CD4-positive, alpha-beta T cell (primary cell): ENCODE measurements around the gene NR1I3. TPM values are rescaled to one million over a fixed set of nuclear protein-coding genes. Genes with fewer than 3 reads are reported as not detected.
"Not testable (repeated sequence)": the region's sequence is repeated elsewhere in the genome, so short reads cannot be mapped to it uniquely, and the experiment has no call there.

Experiments
- ATAC-seq: fragments of 200-7000 bp; cut with Tn5 transposase; one replicate; pipeline ENCODE4 v1.10.0; 2022; ENCODE audit warnings: mild to moderate bottlenecking; ENCODE audit not compliant: poor library complexity
- CTCF ChIA-PET: fragments of 350-600 bp; sonication (Branson Sonifier 250); formaldehyde crosslinking; loops from one replicate; lab custom pipeline; 2021; ENCODE audit warnings: antibody characterized with exemption, inconsistent platforms; lab: Charles Lee
- POLR2A ChIA-PET: fragments of 350-600 bp; sonication (Branson Sonifier 250); formaldehyde crosslinking; loops from one replicate; lab custom pipeline; 2021; ENCODE audit warnings: antibody characterized with exemption, inconsistent platforms; lab: Charles Lee
- DNase-seq, 14 experiments: peaks; one replicate each; pipeline ENCODE4 v3.0.0-alpha.2; 2013 to 2020; ENCODE audit warnings: mixed read lengths in 2 of 14
- H3K27ac ChIP-seq, 2 donors: one replicate each; pipeline versions ENCODE4 v1.5.1 to v1.7.0; 2013; ENCODE audit warnings: low read length in 2 of 2, low read depth in 1 of 2, mild to moderate bottlenecking in 1 of 2
- H3K27me3 ChIP-seq, 2 experiments: 1 replicate in 1 of 2; 2 replicates in 1 of 2; pipeline versions ENCODE4 v1.6.1 to v1.7.0; 2013; ENCODE audit warnings: low read length in 2 of 2, control low read depth in 1 of 2, mild to moderate bottlenecking in 1 of 2, moderate library complexity in 1 of 2; ENCODE audit not compliant: insufficient read depth in 2 of 2, control insufficient read depth in 1 of 2
- H3K36me3 ChIP-seq: one replicate; pipeline ENCODE4 v1.6.1; 2013; ENCODE audit warnings: low read length, control low read depth; ENCODE audit not compliant: insufficient read depth
- H3K4me1 ChIP-seq: one replicate; pipeline ENCODE4 v1.6.1; 2013; ENCODE audit warnings: low read length, control low read depth; ENCODE audit not compliant: insufficient read depth
- H3K4me3 ChIP-seq: one replicate; pipeline ENCODE4 v1.5.1; 2013; ENCODE audit warnings: mild to moderate bottlenecking, low read length, moderate library complexity
- H3K9me3 ChIP-seq, 2 experiments: 1 replicate in 1 of 2; 2 replicates in 1 of 2; pipeline versions ENCODE4 v1.6.1 to v1.7.0; 2013; ENCODE audit warnings: low read length in 2 of 2, mild to moderate bottlenecking in 2 of 2, control low read depth in 1 of 2, moderate library complexity in 1 of 2; ENCODE audit not compliant: control insufficient read depth in 1 of 2, insufficient read depth in 1 of 2
- H3K27ac Mint-ChIP-seq: one replicate; pipeline ENCODE4 v1.8.0; 2020; ENCODE audit warnings: mixed read lengths
- H3K27me3 Mint-ChIP-seq: one replicate; pipeline ENCODE4 v1.8.0; 2021; ENCODE audit warnings: mixed read lengths
- H3K36me3 Mint-ChIP-seq: one replicate; pipeline ENCODE4 v1.8.0; 2021; ENCODE audit warnings: low read depth, mixed read lengths
- H3K4me1 Mint-ChIP-seq: one replicate; pipeline ENCODE4 v1.8.0; 2021; ENCODE audit warnings: low read depth, mixed read lengths
- H3K4me3 Mint-ChIP-seq: one replicate; pipeline ENCODE4 v1.8.0; 2020; ENCODE audit warnings: mild to moderate bottlenecking, mixed read lengths
- H3K9me3 Mint-ChIP-seq: one replicate; pipeline ENCODE4 v1.8.0; 2020; ENCODE audit warnings: mixed read lengths
- CTCF ChIP-seq: fragments of 200-600 bp; IDR thresholded peaks from one replicate; pipeline ENCODE4 v1.8.0; 2022; ENCODE audit warnings: antibody characterized with exemption, mild to moderate bottlenecking
- intact Hi-C, 2 experiments: fragments of 100-400 bp; cut with DNase I in 1 of 2; cut with micrococcal nuclease in 1 of 2; formaldehyde crosslinking; loops; one replicate each; pipeline versions ENCODE4 v1.15.1 to v1.9.0; 2023 to 2025; cut with DNase I, micrococcal nuclease
- total RNA-seq, 174 experiments: library from RNA in 2 of 174; stranded (reverse) in 2 of 174; gene quantifications; one replicate each; pipeline ENCODE4 v1.2.3 and lab custom pipeline; 2021 to 2026

The NR1I3 gene
- total RNA-seq, 2 experiments from 2014 or later: not detected

- H3K4me3 ChIP-seq: peak overlapping the region; percentile 84
- ChIA-PET CTCF (interaction anchor here (0.6 to 3.3 kb wide), 25 partner anchors 7 to 180 kb away, joined by 3 to 43 read pairs (median 5); partner anchors contain the start of genes B4GALT3, NDUFS2, PPOX and SDHC), POLR2A (interaction anchor here (0.6 to 3.5 kb wide), 30 partner anchors 10 to 500 kb away, joined by 3 to 95 read pairs (median 8); partner anchors contain the start of genes ARHGAP30, B4GALT3, DEDD and FCER1G)
- H3K4me1 ChIP-seq: peaks cover 34% of the 10 kb centered on the region
- Mint-ChIP-seq H3K4me1 (peaks cover 39% of the 10 kb centered on the region), H3K27me3 (no peaks in the 10 kb centered on the region), H3K36me3 (peaks cover 29% of the 10 kb centered on the region), H3K27ac (peak overlapping the region; percentile 83), H3K9me3 (no peaks in the 10 kb centered on the region), H3K4me3 (peak overlapping the region; percentile 98)
- peaks cover 23% of the 10 kb centered on the region for H3K36me3 ChIP-seq
- intact Hi-C loops: loop anchor here (2.0 to 10.0 kb wide), 3 partner anchors 24 to 518 kb away; partner anchors contain the start of genes DUSP12 (in 2 of the 2) and NDUFS2 (in 1 of the 2)
- TF ChIP-seq CTCF: no peak
- no peaks in the 10 kb centered on the region for H3K9me3 ChIP-seq
- DNase-seq (peak in 2 of 14 experiments; percentile 34 to 36), ATAC-seq (no peak)
- H3K27me3 ChIP-seq: no peaks in the 10 kb centered on the region
- no peak overlapping the region for H3K27ac ChIP-seq
Measured at GRCh38 chr1:161226320-161226711, 11.7 kb downstream of the NR1I3 start.

- H3K36me3 Mint-ChIP-seq: peaks cover 27% of the 10 kb centered on the region
- no peaks in the 10 kb centered on the region for H3K27me3 Mint-ChIP-seq
- intact Hi-C loops: loop anchor here (1.0 to 10.0 kb wide), 5 partner anchors 15 to 519 kb away; partner anchors contain the start of genes DUSP12 (in 2 of the 2) and NDUFS2 (in 1 of the 2)
- H3K9me3 Mint-ChIP-seq: no peaks in the 10 kb centered on the region
- peak within 1 kb of the TSS; percentile 98 for H3K4me3 Mint-ChIP-seq
- peak within 1 kb of the TSS; percentile 84 for H3K4me3 ChIP-seq
- peak within 1 kb of the TSS; percentile 5 to 52 for H3K27ac ChIP-seq
- H3K27ac Mint-ChIP-seq: peak within 1 kb of the TSS; percentile 83
- ChIA-PET CTCF (interaction anchor here (0.6 to 3.3 kb wide), 29 partner anchors 10 to 180 kb away, joined by 3 to 43 read pairs (median 4); partner anchors contain the start of genes B4GALT3, CFAP126, NDUFS2 and NR1I3), POLR2A (interaction anchor here (0.6 to 3.5 kb wide), 34 partner anchors 10 to 501 kb away, joined by 3 to 95 read pairs (median 6); partner anchors contain the start of genes ARHGAP30, B4GALT3, DEDD and FCER1G)
- H3K27me3 ChIP-seq: no peaks in the 10 kb centered on the region
- no peaks in the 10 kb centered on the region for H3K9me3 ChIP-seq
- DNase-seq (peak; percentile 74 to 98 (median 82)), ATAC-seq (peak; percentile 95)
- H3K36me3 ChIP-seq: peaks cover 23% of the 10 kb centered on the region
- TF ChIP-seq CTCF: peak; percentile 59
- peaks cover 34% of the 10 kb centered on the region for H3K4me1 ChIP-seq
- H3K4me1 Mint-ChIP-seq: peaks cover 39% of the 10 kb centered on the region
Measured at GRCh38 chr1:161225534-161226319, 12.3 kb downstream of the NR1I3 start, which contains the start of gene TOMM40L. TSS of gene TOMM40L (plus strand) at chr1:161226060. CDS start at chr1:161226490, 430 bp downstream.

DNA sequence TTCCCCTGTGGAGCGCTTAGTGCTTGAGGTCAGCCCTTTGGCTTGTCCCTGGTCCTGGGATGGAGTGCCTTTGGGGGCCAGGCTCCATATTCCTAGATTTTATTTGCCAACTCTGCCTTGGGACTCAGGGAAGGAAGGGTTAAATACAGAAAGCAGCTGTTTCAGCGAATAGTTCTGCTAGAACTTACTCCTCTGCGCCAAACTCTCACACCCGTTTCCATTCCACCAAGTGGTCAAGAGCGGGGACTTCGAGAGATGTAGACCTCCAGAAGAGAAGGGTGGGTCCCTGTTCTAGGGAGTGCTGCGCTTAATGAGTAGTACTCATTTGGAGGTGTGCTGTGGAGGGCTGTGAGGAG is 12.8 kb downstream of the NR1I3 start:
- H3K4me1 ChIP-seq: peaks cover 34% of the 10 kb centered on the region
- DNase-seq: no peak
- TF ChIP-seq CTCF: no peak
- H3K9me3 ChIP-seq: no peaks in the 10 kb centered on the region
- Mint-ChIP-seq H3K9me3 (no peaks in the 10 kb centered on the region), H3K27me3 (no peaks in the 10 kb centered on the region), H3K36me3 (peaks cover 21% of the 10 kb centered on the region), H3K4me1 (peaks cover 40% of the 10 kb centered on the region), H3K4me3 (peak overlapping the region; percentile 98), H3K27ac (peak overlapping the region; percentile 83)
- H3K27me3 ChIP-seq: no peaks in the 10 kb centered on the region
- H3K27ac ChIP-seq: peak overlapping the region; percentile 5 to 52
- ChIA-PET POLR2A (interaction anchor here (0.6 to 3.5 kb wide), 31 partner anchors 9 to 502 kb away, joined by 3 to 95 read pairs (median 8); partner anchors contain the start of genes ARHGAP30, B4GALT3, DEDD and FCER1G), CTCF (interaction anchor here (0.6 to 3.3 kb wide), 25 partner anchors 9 to 179 kb away, joined by 3 to 43 read pairs (median 4); partner anchors contain the start of genes CFAP126, NDUFS2, NR1I3 and PPOX)
- H3K4me3 ChIP-seq: no peak overlapping the region
- H3K36me3 ChIP-seq: peaks cover 22% of the 10 kb centered on the region
- intact Hi-C loops: loop anchor here (1.0 to 10.0 kb wide), 3 partner anchors 15 to 520 kb away; partner anchors contain the start of gene DUSP12 (in 2 of the 2)
- no peak for ATAC-seq

- not testable (repeated sequence) for H3K9me3 Mint-ChIP-seq, H3K9me3 ChIP-seq, H3K27ac Mint-ChIP-seq, ATAC-seq, H3K4me3 ChIP-seq, H3K27me3 ChIP-seq, H3K27me3 Mint-ChIP-seq, DNase-seq, H3K27ac ChIP-seq, H3K4me3 Mint-ChIP-seq
- POLR2A ChIA-PET: interaction anchor here (1.5 to 3.5 kb wide), 9 partner anchors 9 to 92 kb away, joined by 3 to 33 read pairs (median 20); partner anchors contain the start of genes DEDD, FCER1G, NDUFS2 and PPOX
- Mint-ChIP-seq H3K4me1 (peaks cover 44% of the 10 kb centered on the region), H3K36me3 (peaks cover 20% of the 10 kb centered on the region)
- Histone ChIP-seq H3K36me3 (peaks cover 17% of the 10 kb centered on the region), H3K4me1 (peaks cover 36% of the 10 kb centered on the region)
- CTCF ChIA-PET: interaction anchor here (1.7 to 3.3 kb wide), 3 partner anchors 22 to 42 kb away, joined by 8 to 43 read pairs (median 16); partner anchors contain the start of gene NDUFS2
- intact Hi-C loops: loop anchor here (1.0 to 10.0 kb wide), 4 partner anchors 14 to 520 kb away; partner anchors contain the start of genes DUSP12 (in 2 of the 2) and B4GALT3 (in 1 of the 2)
Measured at GRCh38 chr1:161224695-161225087, 13.3 kb downstream of the NR1I3 start.
